HuH-7.5 (cell line): ENCODE results near the gene ANO1.

Source experiments
- DNase-seq: peaks from one replicate; pipeline ENCODE4 v3.0.0; 2011; ENCODE audit warnings: low spot score

Gene ANO1

DNA sequence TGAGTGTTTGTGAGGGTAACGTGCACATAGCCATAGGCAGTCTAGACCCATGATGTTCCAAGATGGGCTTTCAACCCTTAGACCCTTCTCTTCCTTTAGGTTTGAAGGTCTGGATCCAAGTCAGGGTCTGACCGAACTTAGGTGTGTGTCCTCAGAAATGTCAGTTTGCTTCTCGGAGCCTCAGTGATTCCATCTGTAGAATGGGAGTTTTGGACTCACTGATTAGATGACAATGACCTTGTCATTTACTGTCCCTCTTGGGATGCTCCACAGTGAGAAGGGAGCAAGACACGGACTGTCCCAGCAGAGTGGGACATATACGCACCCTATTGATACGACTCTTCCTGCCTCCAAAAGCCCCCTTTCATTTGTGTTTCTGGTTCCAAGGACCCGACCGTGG lies 37.7 kb downstream of the ANO1 start:
- no peak for DNase-seq

DNA sequence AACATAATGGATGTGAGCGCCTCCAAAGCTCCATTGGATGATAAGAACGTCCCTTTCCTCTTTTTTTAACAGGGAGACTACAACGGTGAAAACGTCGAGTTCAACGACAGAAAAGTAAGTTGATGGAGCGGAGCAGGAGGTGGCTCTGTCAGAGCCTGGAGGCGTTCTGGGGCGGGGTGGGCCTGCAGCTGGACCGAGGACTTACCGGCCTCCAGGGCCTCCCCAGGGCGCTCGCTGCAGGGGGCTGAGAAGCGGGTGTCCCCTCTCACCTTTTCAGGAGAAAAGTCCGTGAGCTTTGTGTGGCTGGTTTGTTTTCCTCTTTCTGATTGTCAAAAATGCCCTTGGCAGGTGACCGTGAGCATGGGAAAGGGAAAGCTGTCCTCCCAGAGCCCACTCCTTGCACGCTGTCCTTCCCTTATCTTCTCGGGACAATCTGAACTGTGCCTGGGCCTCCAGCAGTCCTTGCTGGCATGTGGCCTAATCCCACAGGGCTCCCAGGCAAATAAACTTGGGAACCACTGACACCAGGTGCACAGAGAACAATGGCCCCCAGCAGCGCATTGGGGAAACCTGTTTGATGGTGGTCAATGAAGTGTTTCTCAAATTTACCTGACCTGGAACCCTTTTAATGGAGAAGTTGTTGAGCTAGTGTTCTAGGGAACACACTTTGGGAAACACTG lies 38.4 kb downstream of the ANO1 start:
- no peak for DNase-seq

GRCh38 chr11:70117567-70118145 lies 39.5 kb downstream of the ANO1 start:
- no peak for DNase-seq

DNA sequence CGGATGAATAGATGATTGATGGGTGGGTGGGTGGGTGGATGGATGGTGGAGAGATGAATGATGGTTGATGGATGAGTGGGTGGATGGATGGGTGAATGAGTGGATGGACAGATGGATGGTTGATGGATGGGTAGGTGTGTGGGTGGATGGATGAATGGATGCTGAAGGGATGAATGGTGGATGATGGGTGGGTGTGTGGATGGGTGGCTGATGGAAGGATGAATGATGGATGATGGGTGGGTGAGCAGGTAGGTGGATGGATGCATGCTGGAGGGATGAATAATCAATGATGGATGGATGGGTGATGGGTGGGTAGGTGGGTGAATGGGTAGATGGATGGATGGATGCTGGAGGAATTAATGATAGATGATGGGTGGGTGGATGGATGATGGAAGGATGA lies 40.5 kb downstream of the ANO1 start:
- no peak for DNase-seq

DNA sequence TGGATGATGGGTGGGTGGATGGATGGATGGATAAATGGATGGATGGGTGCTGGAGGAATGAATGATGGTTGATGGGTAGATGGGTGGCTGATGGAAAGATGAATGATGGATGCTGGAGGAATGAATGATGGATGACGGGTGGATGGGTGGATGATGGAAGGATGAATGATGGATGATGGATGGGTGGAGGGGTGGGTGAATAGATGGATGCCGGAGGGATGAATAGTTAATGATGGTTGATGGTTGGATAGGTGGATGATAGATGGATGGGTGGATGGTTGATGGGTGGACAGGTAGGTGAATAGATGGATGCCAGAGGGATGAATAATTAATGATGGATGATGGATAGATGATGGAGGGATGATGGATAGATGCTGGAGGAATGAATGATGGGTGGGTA lies 41.4 kb downstream of the ANO1 start:
- DNase-seq, result no peak

GRCh38 chr11:70120674-70121073 lies 42.6 kb downstream of the ANO1 start:
- DNase-seq, result no peak

DNA sequence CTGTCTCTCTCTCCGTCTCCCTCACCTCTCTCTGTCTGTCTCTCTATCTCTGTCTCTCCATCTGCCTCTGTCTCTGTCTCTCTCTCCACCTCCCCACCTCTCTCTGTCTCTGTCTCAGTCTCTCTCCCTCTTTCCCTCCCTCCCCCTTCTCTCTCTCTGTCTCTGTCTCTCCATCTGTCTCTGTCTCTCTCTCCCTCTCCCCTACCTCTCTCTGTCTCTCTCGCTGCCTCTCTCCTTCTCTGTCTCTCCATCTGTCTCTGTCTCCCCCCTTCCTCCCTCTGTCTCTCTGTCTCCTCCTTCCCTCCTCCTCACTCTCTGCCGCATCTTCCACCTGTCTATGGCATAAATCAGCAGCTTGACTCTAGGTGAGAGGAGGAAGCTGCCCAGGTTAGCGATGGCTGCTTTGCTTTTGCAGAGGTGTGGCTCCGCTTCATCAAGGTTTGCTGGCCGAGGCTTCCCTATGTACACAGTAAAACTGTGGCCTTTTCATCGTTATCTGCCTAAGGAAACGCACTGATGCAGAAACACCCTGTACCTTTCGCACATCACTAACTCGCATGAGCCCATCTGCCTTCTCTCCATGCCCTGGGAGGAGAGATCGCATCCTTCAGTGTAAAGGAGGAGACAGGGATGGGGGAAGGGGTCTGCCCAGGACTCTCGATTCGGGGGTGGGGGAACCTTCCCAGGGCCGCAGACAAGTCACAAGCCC lies 44.5 kb downstream of the ANO1 start:
- DNase-seq, result no peak

GRCh38 chr11:70123711-70124110 lies 45.6 kb downstream of the ANO1 start:
- no peak for DNase-seq

GRCh38 chr11:70124321-70125000 lies 46.3 kb downstream of the ANO1 start:
- no peak for DNase-seq

GRCh38 chr11:70126494-70126893 lies 48.4 kb downstream of the ANO1 start:
- DNase-seq, result no peak

DNA sequence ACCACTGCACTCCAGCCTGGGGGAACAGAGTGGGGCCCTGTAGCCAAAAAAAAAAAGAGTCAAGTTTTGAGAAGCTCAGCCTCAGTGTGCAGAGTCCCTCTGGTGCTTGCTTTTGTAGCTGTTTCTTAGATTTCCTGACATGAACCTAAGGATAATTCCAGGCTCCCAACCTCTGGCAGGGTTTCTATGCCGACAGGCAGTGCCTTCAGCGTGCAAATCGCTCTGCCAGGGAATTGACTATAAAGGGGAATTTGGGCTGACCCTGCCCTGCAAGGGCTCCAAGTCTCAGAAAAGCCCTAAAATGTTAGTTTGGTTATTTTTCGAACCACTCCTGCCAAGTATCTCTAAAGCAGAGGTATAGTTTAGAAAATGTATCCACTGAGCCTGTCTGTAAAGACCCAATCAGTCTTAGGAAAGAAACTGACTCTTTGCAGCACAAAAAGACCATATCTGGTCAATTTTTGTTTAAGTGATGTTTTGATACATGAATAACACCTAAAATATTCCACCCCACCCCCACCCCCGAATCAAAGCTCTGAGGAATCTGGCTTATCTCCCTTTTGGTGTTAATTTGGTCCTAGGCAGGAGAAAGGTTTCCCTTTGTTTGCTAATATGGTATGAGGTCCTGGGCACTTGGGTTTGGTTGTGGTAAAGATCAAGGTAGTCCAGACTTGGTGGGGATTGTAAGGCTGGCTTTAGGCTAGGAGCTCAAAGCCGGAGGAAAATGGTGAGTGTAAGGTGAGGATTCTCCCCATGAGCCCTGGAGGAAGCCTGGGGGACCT lies 49.7 kb downstream of the ANO1 start:
- no peak for DNase-seq

- no peak for DNase-seq
Measured at GRCh38 chr11:70128435-70128906, 50.4 kb downstream of the ANO1 start.

GRCh38 chr11:70129051-70129592 lies 51.0 kb downstream of the ANO1 start:
- DNase-seq, result no peak

- DNase-seq, result no peak
Measured at GRCh38 chr11:70130636-70131035, 52.5 kb downstream of the ANO1 start.

DNA sequence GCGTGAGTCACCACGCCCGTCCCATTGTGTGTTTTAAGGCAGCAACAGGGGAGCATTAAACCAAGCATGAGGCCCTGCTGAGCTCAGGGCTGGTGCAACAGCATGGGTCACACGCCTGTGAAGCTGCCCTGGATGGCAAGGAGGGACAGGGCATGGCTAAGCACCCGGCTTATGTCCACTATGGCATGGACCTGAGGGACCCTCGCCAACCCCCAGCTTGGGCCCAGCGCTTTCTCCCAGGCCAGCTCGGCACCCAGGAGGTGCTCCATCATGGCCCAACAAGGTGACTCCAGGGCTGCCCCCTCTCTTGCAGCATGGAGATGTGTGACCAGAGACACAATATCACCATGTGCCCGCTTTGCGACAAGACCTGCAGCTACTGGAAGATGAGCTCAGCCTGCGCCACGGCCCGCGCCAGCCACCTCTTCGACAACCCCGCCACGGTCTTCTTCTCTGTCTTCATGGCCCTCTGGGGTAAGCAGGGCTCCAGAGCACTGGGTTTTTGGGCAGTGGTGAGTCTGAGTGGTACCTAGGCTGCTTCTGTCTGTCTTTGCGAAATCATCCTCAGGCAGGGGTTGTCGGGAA lies 53.6 kb downstream of the ANO1 start:
- DNase-seq, result no peak

DNA sequence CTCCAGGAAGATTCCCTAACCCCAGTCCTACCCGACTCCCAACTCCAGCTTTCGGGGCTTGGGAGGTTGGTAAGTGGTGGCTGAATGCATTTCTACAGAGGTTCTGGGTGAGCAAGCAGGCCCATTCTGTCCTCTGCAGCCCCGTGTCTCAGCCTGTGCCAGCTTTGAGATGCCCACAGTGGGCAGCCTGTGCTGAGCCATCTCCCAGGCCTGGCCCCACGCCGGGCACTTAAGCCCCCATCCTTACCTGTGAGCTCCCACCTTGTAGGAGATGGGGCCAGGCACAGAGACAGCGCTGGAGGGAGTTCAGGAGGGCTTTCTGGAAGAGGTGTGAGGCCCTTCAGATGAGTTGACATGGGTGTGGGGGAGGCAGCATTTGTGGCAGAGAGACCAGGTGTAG lies 54.5 kb downstream of the ANO1 start:
- no peak for DNase-seq

DNA sequence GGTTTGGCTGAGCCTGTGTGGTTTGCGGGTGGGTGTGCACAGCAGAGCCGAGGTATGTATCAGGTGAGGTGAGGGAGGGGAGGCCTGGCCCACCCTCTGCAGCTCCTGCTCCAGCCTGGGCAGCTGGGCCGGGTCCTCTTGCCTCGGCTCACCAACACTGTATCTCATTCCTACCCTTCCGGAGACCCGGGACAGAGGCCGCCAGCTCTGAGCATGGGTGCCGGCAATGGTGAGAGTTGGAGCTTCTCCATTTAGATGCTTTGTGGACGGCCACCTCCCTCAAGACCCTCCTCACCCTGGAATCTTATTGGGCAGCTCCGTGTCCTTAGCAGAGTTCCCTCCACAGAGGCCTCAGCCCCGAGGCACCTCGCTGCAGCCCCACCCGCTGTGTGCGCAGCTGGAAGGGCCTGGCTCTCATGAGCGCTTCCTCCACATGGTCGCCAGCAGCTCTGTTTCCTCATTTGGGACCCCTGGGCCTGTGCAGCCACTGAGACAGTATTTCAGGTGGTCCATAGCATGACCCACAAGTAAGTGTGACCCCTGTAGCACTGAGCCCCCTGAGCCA lies 55.7 kb downstream of the ANO1 start:
- DNase-seq, result no peak

DNA sequence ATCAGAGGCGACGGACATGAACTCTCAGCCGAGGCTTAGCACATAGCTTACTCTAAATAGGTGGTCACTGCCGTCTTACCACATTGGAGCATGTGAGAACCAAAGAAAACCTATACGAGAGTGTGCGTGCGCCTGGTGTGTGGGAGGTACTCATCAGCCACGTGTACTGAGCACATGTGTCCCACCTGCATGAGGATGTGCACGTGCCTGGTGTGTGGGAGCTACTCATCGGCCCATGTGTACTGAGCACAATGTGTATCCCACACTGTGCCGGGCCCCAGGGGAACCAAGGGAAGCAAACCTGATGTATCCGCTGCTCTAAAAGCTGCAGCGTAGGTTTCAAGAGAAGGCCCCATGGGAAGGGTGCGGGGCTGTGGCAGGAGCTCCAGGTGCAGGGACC lies 56.4 kb downstream of the ANO1 start:
- DNase-seq, result no peak

DNA sequence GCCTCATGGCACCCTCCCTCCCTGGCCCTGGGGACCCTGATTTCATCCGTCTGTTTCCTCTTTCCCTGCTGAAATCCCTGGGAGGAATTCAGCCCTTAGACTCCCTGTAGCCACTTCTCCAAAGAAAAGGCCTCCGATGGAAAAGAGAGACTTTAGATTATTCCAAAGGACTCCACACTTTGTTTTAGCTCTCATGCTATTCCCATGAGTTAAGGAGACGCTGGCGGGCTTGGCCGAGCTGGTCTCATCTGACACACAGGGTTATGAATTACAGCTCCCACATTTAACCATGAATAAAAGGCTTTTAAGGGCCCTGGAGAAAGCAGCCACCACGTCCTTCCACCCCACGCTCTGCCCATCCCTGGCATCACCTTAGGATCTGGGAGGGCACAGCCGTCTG lies 57.0 kb downstream of the ANO1 start:
- DNase-seq, result no peak

- DNase-seq, result no peak
Measured at GRCh38 chr11:70135625-70136059, 57.5 kb downstream of the ANO1 start.

- no peak for DNase-seq
Measured at GRCh38 chr11:70137383-70137782, 59.3 kb downstream of the ANO1 start.
